Activated CD4-positive, alpha-beta T cell treated with anti-CD3 and anti-CD28 coated beads, Interleukin-2, amount 10 ng/mL, durations not matched to agents 7 days and 5 days (primary cell): ENCODE results near the gene SFRP4. TPM values are rescaled to one million over a fixed set of nuclear protein-coding genes. Genes with fewer than 3 reads are reported as not detected.

Source experiments
- CTCF ChIA-PET: fragments of 350-600 bp; sonication (Branson Sonifier 250); formaldehyde crosslinking; loops from one replicate; lab custom pipeline; 2021; ENCODE audit warnings: antibody characterized with exemption; lab: Charles Lee
- POLR2A ChIA-PET: fragments of 350-600 bp; sonication (Branson Sonifier 250); formaldehyde crosslinking; loops from one replicate; lab custom pipeline; 2021; ENCODE audit warnings: antibody characterized with exemption; lab: Charles Lee
- DNase-seq: peaks from one replicate; pipeline ENCODE4 v3.0.0-alpha.2; 2020
- H3K27ac Mint-ChIP-seq: one replicate; pipeline ENCODE4 v1.8.0; 2021; ENCODE audit warnings: mild to moderate bottlenecking, moderate library complexity, mixed read lengths
- H3K27me3 Mint-ChIP-seq: one replicate; pipeline ENCODE4 v1.8.0; 2021; ENCODE audit warnings: mixed read lengths
- H3K36me3 Mint-ChIP-seq: one replicate; pipeline ENCODE4 v1.8.0; 2021; ENCODE audit warnings: low read depth, mixed read lengths
- H3K4me1 Mint-ChIP-seq: one replicate; pipeline ENCODE4 v1.8.0; 2021; ENCODE audit warnings: mixed read lengths
- H3K4me3 Mint-ChIP-seq: one replicate; pipeline ENCODE4 v1.8.0; 2021; ENCODE audit warnings: mild to moderate bottlenecking, moderate library complexity, mixed read lengths
- H3K9me3 Mint-ChIP-seq: one replicate; pipeline ENCODE4 v1.8.0; 2021; ENCODE audit warnings: mixed read lengths
- total RNA-seq, 2 experiments: library from RNA; stranded (reverse); gene quantifications; one replicate each; pipeline ENCODE4 v1.2.3, GENCODE V29; 2021

SFRP4 gene
- total RNA-seq, 2 experiments from 2014 or later: not detected

GRCh38 chr7:37943905-37944736 is 27.5 kb upstream of the SFRP4 start:
- Mint-ChIP-seq H3K4me1 (no peaks in the 10 kb centered on the region), H3K27me3 (no peaks in the 10 kb centered on the region), H3K36me3 (no peaks in the 10 kb centered on the region), H3K27ac (no peak overlapping the region), H3K4me3 (no peak overlapping the region), H3K9me3 (no peaks in the 10 kb centered on the region)
- no peak for DNase-seq
- ChIA-PET CTCF (no interaction called here), POLR2A (no interaction called here)

- ChIA-PET CTCF (no interaction called here), POLR2A (no interaction called here)
These were observed 26.5 kb upstream of the SFRP4 start for GRCh38 chr7:37942934-37943610.

GRCh38 chr7:37933018-37933566 is 16.5 kb upstream of the SFRP4 start:
- ChIA-PET POLR2A (no interaction called here), CTCF (interaction anchor here (0.8 kb wide), 1 partner anchor 15 kb away, joined by 3 read pairs; no protein-coding TSS in a partner anchor)
- Mint-ChIP-seq H3K27ac (no peak overlapping the region), H3K4me3 (no peak overlapping the region), H3K9me3 (no peaks in the 10 kb centered on the region), H3K36me3 (no peaks in the 10 kb centered on the region), H3K4me1 (no peaks in the 10 kb centered on the region), H3K27me3 (peaks cover 3% of the 10 kb centered on the region)
- DNase-seq: no peak

More at GRCh38 chr7:37942934-37943610, 26.5 kb upstream of the SFRP4 start:
- DNase-seq: no peak
- H3K27ac Mint-ChIP-seq: no peak overlapping the region
- H3K4me3 Mint-ChIP-seq: no peak overlapping the region
- no peaks in the 10 kb centered on the region for H3K36me3 Mint-ChIP-seq
- no peaks in the 10 kb centered on the region for H3K9me3 Mint-ChIP-seq
- H3K4me1 Mint-ChIP-seq: no peaks in the 10 kb centered on the region
- H3K27me3 Mint-ChIP-seq: no peaks in the 10 kb centered on the region

GRCh38 chr7:37932543-37932942 is 15.9 kb upstream of the SFRP4 start:
- CTCF ChIA-PET: interaction anchor here (0.8 kb wide), 1 partner anchor 15 kb away, joined by 3 read pairs; no protein-coding TSS in a partner anchor
- POLR2A ChIA-PET: no interaction called here
- no peak for DNase-seq
- Mint-ChIP-seq H3K27me3 (peaks cover 3% of the 10 kb centered on the region), H3K27ac (no peak overlapping the region), H3K4me3 (no peak overlapping the region), H3K36me3 (no peaks in the 10 kb centered on the region), H3K9me3 (no peaks in the 10 kb centered on the region), H3K4me1 (no peaks in the 10 kb centered on the region)

- peaks cover 2% of the 10 kb centered on the region for H3K9me3 Mint-ChIP-seq
- CTCF ChIA-PET: interaction anchor here (0.6 kb wide), 1 partner anchor 701 kb away, joined by 3 read pairs; no protein-coding TSS in a partner anchor
- POLR2A ChIA-PET: no interaction called here
- no peak overlapping the region for H3K4me3 Mint-ChIP-seq
- H3K27me3 Mint-ChIP-seq: peaks cover 2% of the 10 kb centered on the region
- H3K27ac Mint-ChIP-seq: no peak overlapping the region
- no peak for DNase-seq
- no peaks in the 10 kb centered on the region for H3K36me3 Mint-ChIP-seq
- no peaks in the 10 kb centered on the region for H3K4me1 Mint-ChIP-seq
These were observed 13.8 kb upstream of the SFRP4 start for GRCh38 chr7:37930226-37930948.

- Mint-ChIP-seq H3K4me1 (no peaks in the 10 kb centered on the region), H3K9me3 (peaks cover 5% of the 10 kb centered on the region), H3K36me3 (no peaks in the 10 kb centered on the region), H3K27ac (no peak overlapping the region), H3K27me3 (peaks cover 4% of the 10 kb centered on the region), H3K4me3 (no peak overlapping the region)
- POLR2A ChIA-PET: no interaction called here
- no peak for DNase-seq
- CTCF ChIA-PET: interaction anchor here (1.4 kb wide), 1 partner anchor 11 kb away, joined by 5 read pairs; the partner anchor contains the start of gene SFRP4
These were observed 12.3 kb upstream of the SFRP4 start for GRCh38 chr7:37928878-37929277.

- H3K4me3 Mint-ChIP-seq: no peak overlapping the region
- CTCF ChIA-PET: interaction anchor here (1.4 kb wide), 1 partner anchor 11 kb away, joined by 5 read pairs; the partner anchor contains the start of gene SFRP4
These were observed 11.3 kb upstream of the SFRP4 start for GRCh38 chr7:37927773-37928444.

GRCh38 chr7:37925620-37926019 is 9.0 kb upstream of the SFRP4 start:
- CTCF ChIA-PET: no interaction called here
- H3K4me3 Mint-ChIP-seq: no peak overlapping the region
- DNase-seq: no peak
- peaks cover 19% of the 10 kb centered on the region for H3K27me3 Mint-ChIP-seq
- H3K4me1 Mint-ChIP-seq: peaks cover 4% of the 10 kb centered on the region
- no peaks in the 10 kb centered on the region for H3K36me3 Mint-ChIP-seq
- no peak overlapping the region for H3K27ac Mint-ChIP-seq
- POLR2A ChIA-PET: no interaction called here
- H3K9me3 Mint-ChIP-seq: peaks cover 5% of the 10 kb centered on the region

More at GRCh38 chr7:37927773-37928444, 11.3 kb upstream of the SFRP4 start:
- DNase-seq: no peak
- Mint-ChIP-seq H3K4me1 (no peaks in the 10 kb centered on the region), H3K36me3 (no peaks in the 10 kb centered on the region), H3K9me3 (peaks cover 5% of the 10 kb centered on the region), H3K27me3 (peaks cover 9% of the 10 kb centered on the region), H3K27ac (no peak overlapping the region)
- POLR2A ChIA-PET: no interaction called here

GRCh38 chr7:37924491-37925041 is 7.9 kb upstream of the SFRP4 start:
- no peak overlapping the region for H3K4me3 Mint-ChIP-seq
- POLR2A ChIA-PET: no interaction called here

GRCh38 chr7:37923996-37924395 is 7.4 kb upstream of the SFRP4 start:
- Mint-ChIP-seq H3K4me3 (no peak overlapping the region), H3K27ac (no peak overlapping the region), H3K36me3 (no peaks in the 10 kb centered on the region), H3K27me3 (peaks cover 35% of the 10 kb centered on the region), H3K9me3 (peaks cover 5% of the 10 kb centered on the region), H3K4me1 (peaks cover 10% of the 10 kb centered on the region)
- ChIA-PET POLR2A (no interaction called here), CTCF (no interaction called here)
- DNase-seq: no peak

More at GRCh38 chr7:37924491-37925041, 7.9 kb upstream of the SFRP4 start:
- no peak overlapping the region for H3K27ac Mint-ChIP-seq
- CTCF ChIA-PET: no interaction called here
- H3K36me3 Mint-ChIP-seq: no peaks in the 10 kb centered on the region
- H3K9me3 Mint-ChIP-seq: peaks cover 5% of the 10 kb centered on the region
- H3K4me1 Mint-ChIP-seq: peaks cover 10% of the 10 kb centered on the region
- no peak for DNase-seq
- peaks cover 30% of the 10 kb centered on the region for H3K27me3 Mint-ChIP-seq

- peaks cover 54% of the 10 kb centered on the region for H3K27me3 Mint-ChIP-seq
- peaks cover 5% of the 10 kb centered on the region for H3K9me3 Mint-ChIP-seq
- H3K27ac Mint-ChIP-seq: no peak overlapping the region
- no peak overlapping the region for H3K4me3 Mint-ChIP-seq
- peaks cover 14% of the 10 kb centered on the region for H3K4me1 Mint-ChIP-seq
- no peaks in the 10 kb centered on the region for H3K36me3 Mint-ChIP-seq
- ChIA-PET POLR2A (no interaction called here), CTCF (no interaction called here)
- no peak for DNase-seq
These were observed 5.3 kb upstream of the SFRP4 start for GRCh38 chr7:37921876-37922275.
